ENCODE measurements around the gene TP73.

TP73 gene

DNA sequence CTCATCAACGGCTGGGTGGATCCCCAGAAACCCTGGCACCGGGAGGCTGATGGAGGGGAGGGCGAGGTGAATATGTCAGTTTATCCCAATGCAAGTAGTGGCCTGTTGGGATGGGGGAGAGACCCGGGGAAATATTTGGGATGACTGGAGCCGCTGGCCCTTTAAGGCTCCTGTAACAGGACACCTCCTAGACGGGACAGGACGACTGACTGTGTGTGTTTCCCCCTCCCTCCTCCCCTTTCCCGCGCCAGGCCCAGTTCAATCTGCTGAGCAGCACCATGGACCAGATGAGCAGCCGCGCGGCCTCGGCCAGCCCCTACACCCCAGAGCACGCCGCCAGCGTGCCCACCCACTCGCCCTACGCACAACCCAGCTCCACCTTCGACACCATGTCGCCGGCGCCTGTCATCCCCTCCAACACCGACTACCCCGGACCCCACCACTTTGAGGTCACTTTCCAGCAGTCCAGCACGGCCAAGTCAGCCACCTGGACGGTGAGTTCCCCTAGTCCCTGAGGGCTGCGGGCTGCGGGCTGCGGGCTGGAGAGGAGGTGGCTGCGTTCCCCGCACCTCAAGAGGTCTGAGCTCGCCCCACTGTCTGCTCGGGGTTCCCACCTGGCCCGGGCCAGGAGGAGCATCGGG lies 55.1 kb downstream of the TP73 start:
- DNase-seq (ENCODE audit: low read depth, low spot score) = no peak

DNA sequence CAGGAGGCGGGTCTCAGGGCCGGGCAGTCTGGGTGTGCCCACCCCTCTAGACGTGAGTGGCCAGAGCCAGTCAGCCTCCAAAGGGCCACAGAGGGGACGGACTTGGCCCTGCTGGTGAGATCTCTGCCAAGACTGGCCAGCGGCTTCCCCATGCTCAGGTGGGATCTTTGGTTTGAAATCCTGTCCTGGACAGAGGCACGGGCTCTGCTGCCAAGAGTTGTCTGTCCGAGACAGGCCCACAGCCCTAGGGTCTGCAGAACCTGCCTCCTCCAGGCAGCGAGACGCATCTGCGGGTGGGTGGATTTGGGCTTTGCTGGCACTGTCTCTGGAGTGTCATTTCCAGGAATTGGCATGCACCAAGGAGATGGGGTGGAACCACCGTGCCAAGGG lies 55.6 kb downstream of the TP73 start:
- DNase-seq (ENCODE audit: low read depth, low spot score) = no peak

DNA sequence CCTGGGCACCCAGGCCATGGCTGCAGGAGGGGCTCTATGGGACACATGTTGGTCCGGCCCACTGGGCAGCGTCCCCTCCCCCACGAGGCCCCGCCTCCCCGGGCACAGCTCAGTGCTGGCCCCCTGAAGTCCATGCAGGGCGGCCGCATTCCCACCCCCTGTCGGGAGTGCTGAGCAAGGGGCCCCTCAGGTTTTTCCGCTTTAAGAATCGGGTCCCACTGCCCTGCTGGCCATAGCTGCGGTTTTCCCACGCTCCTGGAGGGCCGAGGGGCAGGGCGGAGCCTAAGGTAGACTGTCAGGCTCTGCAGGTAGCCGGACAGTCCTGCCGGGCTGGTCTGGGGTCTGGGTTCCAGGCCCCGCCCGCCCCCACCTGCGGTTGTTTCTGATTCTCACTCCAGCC lies 56.5 kb downstream of the TP73 start:
- DNase-seq (ENCODE audit: low read depth, low spot score) = no peak

GRCh38 chr1:3710251-3710650 lies 57.9 kb downstream of the TP73 start:
- no peak for DNase-seq (ENCODE audit: low read depth, low spot score)

GRCh38 chr1:3711381-3711779 lies 59.1 kb downstream of the TP73 start:
- DNase-seq (ENCODE audit: low read depth, low spot score) = no peak

DNA sequence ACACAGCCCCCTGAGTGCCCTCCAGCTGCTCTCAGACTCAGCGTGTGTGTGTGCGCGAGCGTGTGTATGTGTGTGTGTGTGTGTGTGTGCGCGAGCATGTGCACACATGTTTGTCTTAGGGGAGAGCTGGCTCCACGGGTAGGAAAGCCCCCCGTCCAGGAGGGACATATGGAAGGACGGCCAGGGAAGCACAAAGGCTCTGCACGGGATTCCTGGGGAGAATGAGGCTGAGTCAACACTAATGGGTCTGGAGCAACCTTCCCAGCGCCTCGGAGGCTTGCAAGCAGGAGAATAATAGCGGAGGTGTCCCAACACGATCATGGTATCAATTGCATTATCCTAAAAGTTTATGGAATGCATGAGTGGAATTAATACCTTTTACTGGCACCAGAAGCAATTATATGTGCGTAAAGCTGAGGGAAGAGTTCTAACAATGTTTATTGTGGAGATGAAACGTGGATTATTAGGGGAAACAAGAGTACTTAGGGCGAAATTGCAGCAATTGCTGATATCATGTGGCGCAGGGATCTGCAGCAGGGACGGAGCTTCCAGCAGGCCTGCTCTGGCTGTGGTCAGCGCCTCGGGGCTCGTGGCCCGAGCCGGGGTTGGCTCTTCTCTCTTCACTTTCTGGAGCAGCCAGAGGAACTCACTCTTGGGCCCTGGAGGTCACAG lies 59.6 kb downstream of the TP73 start:
- DNase-seq (ENCODE audit: low read depth, low spot score) = no peak

DNA sequence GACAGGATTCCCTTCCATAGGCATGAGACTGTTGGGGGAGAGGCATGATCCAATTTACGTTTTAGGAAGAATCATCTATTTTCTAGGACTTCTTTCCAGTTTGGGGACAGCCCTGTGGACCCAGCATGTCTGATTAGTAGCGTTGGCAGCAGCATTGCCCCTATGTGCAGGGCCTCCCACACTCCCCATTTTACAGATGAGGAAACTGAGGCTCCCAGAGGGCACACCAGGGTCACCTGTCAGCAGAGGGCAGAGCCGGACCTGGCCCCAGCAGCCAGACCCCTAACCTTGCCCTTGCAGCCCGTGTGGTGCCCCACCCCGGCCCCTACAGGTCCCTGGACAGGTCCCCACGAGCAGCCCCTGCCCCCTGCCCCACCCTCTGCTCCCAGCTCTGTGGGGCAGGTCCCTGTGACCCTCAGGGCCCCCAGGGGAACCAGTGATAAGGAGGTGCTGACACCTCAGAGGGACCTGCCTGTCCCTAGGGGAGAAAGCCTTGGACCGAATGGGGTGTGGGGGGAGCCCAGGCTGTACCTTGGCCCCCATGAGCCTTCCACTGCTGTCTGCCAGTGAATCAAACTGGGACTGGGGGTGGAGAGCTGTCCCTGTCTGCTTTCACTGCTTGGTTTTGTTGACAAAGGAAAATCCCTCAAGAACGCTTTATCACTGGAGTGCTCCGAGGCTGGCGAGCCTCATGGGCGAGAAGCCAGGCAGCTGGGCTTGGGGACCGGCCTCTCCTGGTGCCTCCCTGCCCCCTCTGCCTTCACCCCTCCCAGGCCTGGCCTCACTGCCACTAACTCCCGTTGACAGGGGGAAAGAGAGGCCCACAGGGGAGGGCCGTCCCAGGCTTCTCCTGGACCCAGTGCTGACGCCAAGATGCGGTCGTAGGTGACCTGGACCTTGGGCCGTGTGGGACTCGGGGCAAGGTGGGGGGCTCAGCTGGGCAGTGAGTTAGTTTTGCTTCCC lies 60.5 kb downstream of the TP73 start:
- no peak for DNase-seq (ENCODE audit: low read depth, low spot score)

GRCh38 chr1:3713840-3714239 lies 61.5 kb downstream of the TP73 start:
- DNase-seq (ENCODE audit: low read depth, low spot score) = no peak

DNA sequence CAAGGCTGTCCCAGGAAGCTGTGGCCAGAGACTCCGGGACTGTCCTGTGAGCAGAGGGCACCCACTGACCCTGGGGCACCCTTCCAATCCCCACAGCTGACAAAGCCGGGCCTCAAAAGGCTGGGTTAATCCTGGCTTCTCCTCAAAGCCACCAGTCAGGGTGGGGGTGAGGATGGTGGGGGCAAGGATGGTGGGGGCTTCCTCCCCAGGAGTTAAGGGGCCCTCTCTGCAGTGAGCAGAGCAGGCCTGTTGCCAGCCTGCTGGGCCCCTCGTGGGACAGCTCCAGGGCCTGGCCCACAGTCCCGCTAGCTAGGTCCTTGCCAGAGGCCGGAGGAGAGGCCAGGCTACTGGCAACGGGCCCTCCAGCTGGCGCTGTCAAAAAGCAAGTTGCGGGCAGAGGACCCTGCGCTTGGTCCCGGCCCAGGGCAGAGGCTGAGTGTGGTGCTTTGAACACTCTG lies 62.0 kb downstream of the TP73 start:
- no peak for DNase-seq (ENCODE audit: low read depth, low spot score)

- DNase-seq (ENCODE audit: low read depth, low spot score) = no peak
These were observed 62.5 kb downstream of the TP73 start for GRCh38 chr1:3714814-3715213.

GRCh38 chr1:3716351-3716750 lies 64.0 kb downstream of the TP73 start:
- no peak for DNase-seq (ENCODE audit: low read depth, low spot score)

GRCh38 chr1:3717041-3717714 lies 64.9 kb downstream of the TP73 start:
- DNase-seq (ENCODE audit: low read depth, low spot score) = no peak

DNA sequence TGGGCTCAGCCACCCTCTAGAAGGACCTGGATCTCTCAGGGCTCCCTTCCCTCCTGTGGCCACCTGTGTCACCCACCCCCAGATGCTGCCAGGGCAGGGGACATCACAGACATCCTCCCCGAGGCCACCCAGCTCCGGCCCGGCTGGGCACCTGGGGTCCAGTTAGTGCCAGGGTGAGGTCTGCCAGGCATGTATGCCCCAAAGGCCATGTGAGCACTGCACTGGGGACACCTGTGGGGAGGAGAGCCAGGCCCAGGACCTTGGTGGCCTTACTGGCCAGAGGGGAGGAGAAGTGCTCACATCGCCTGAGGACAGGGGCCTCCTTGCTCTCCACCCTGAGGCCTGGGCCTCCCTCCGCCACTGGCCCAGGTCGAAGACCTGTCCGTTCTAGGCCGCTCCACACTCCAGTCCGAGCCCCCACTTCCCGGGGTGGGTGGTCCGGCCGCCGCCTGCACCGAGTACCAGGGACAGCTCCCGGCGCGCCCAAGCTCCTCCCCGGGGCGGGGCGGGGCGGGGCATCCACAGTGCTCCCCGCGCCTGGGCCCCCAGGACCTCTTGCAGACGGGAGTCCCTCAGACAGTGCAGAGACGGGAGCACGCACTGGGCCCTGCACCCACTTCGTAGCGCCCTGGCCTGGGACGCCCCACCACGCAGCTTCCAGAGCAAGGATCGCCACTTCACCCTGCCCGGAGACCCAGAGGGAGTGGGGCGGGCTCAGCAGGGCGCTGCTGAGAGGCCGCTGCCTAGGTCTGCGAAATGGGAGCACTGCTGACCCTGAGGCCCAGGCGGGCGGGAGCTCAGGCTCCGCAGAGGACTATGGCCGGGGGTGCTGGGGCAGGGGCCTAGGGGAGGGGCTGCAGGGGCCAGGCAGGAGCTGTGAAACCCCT lies 65.6 kb downstream of the TP73 start:
- DNase-seq (ENCODE audit: low read depth, low spot score) = no peak

GRCh38 chr1:3718764-3719163 lies 66.4 kb downstream of the TP73 start:
- no peak for DNase-seq (ENCODE audit: low read depth, low spot score)

- no peak for DNase-seq (ENCODE audit: low read depth, low spot score)
These were observed 69.7 kb downstream of the TP73 start for GRCh38 chr1:3721955-3722465.

DNA sequence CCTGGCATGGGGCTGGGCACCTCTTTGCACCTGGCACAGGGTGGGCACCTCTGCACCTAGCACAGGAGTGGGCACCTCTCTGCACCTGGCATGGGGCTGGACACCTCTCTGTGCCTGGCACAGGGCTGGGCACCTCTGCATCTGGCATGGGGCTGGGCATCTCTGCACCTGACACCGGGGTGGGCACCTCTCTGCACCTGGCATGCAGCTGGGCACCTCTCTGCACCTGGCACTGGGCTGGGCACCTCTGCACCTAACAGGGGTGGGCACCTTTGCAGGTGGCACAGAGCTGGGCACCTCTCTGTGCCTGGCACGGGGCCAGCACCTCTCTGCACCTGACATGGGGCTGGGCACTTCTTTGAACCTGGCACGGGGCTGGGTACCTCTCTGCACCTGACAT lies 70.5 kb downstream of the TP73 start:
- DNase-seq (ENCODE audit: low read depth, low spot score) = no peak

DNA sequence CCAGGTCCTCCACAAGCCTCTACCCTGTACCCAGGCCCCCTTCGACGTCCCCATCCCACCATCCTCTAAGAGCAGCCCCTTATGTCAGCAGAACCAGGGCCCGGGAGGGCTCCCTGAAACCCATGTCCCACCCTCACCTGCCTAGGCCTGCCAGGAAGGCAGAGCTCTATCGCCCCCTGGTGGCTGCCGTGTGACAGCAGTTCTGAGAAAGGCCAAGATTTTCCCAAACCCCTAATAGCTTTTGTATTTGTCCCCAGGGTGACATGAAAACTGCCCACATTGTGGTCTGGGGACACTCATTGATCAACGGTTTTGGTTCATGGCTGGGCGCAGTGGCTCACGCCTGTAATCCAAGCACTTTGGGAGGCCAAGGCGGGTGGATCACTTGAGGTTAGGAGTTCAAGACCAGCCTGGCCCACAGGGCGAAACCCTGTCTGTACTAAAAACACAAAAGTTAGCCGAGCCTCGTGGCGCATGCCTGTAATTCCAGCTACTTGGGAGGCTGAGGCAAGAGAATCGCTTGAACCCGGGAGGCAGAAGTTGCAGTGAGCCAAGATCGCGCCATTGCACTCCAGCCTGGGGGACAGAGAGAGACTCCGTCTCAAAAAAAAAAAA lies 72.2 kb downstream of the TP73 start:
- DNase-seq (ENCODE audit: low read depth, low spot score) = peak; percentile 13

- no peak for DNase-seq (ENCODE audit: low read depth, low spot score)
These were observed 73.0 kb downstream of the TP73 start for GRCh38 chr1:3725366-3725765.

- DNase-seq (ENCODE audit: low read depth, low spot score) = no peak
These were observed 74.9 kb downstream of the TP73 start for GRCh38 chr1:3727042-3727824.

All from smooth muscle cell of the brain vasculature (primary cell).